Neural progenitor cell (in vitro differentiated cells): ENCODE data around the gene DROSHA. TPM values are rescaled to one million over a fixed set of nuclear protein-coding genes. Genes with fewer than 3 reads are reported as not detected.

Experiments used
- DNase-seq: peaks from one replicate; pipeline ENCODE4 v3.0.0-alpha.2; 2016; ENCODE audit warnings: low spot score
- H2AFZ ChIP-seq: fragments of 200-600 bp; sonication (generic); replicated peaks from 2 replicates; pipeline ENCODE4 v1.6.1; 2016; ENCODE audit warnings: antibody characterized with exemption
- H3F3A ChIP-seq: fragments of 200-600 bp; sonication (generic); 2 replicates; pipeline ENCODE4 v1.6.1; 2016; ENCODE audit warnings: antibody characterized with exemption, low read depth
- H3K27ac ChIP-seq: fragments of 200-600 bp; sonication (generic); 2 replicates; pipeline ENCODE4 v1.5.1; 2016; ENCODE audit warnings: mild to moderate bottlenecking
- H3K27me3 ChIP-seq: fragments of 200-600 bp; sonication (generic); 2 replicates; pipeline ENCODE4 v1.6.1; 2016; ENCODE audit warnings: mild to moderate bottlenecking, moderate library complexity
- H3K36me3 ChIP-seq: fragments of 200-600 bp; sonication (generic); 2 replicates; pipeline ENCODE4 v1.5.1; 2016
- H3K4me1 ChIP-seq: fragments of 200-600 bp; sonication (generic); 2 replicates; pipeline ENCODE4 v1.6.1; 2016; ENCODE audit warnings: mixed run types
- H3K4me2 ChIP-seq: fragments of 200-600 bp; sonication (generic); 2 replicates; pipeline ENCODE4 v1.6.1; 2016
- H3K4me3 ChIP-seq: fragments of 200-600 bp; sonication (generic); 2 replicates; pipeline ENCODE4 v1.5.1; 2016
- H3K79me2 ChIP-seq: fragments of 200-600 bp; sonication (generic); 2 replicates; pipeline ENCODE4 v1.6.1; 2016; ENCODE audit warnings: low read depth
- H3K9ac ChIP-seq: fragments of 200-600 bp; sonication (generic); 2 replicates; pipeline ENCODE4 v1.6.1; 2016
- H3K9me3 ChIP-seq: fragments of 200-600 bp; sonication (generic); 2 replicates; pipeline ENCODE4 v1.5.1; 2016; ENCODE audit warnings: low read depth
- H4K20me1 ChIP-seq: fragments of 200-600 bp; sonication (generic); 2 replicates; pipeline ENCODE4 v1.6.1; 2016; ENCODE audit warnings: low read depth
- H3K27ac Mint-ChIP-seq: 3 replicates; pipeline ENCODE4 v1.8.0; 2021; ENCODE audit warnings: mixed read lengths
- H3K27me3 Mint-ChIP-seq: 2 replicates; pipeline ENCODE4 v1.8.0; 2022; ENCODE audit warnings: low read depth, mild to moderate bottlenecking, inconsistent platforms, moderate library complexity, mixed read lengths; ENCODE audit not compliant: insufficient read depth
- H3K36me3 Mint-ChIP-seq: 3 replicates; pipeline ENCODE4 v1.8.0; 2021; ENCODE audit warnings: mixed read lengths
- H3K4me1 Mint-ChIP-seq: 3 replicates; pipeline ENCODE4 v1.8.0; 2021; ENCODE audit warnings: mixed read lengths
- H3K4me3 Mint-ChIP-seq: 3 replicates; pipeline ENCODE4 v1.8.0; 2021; ENCODE audit warnings: mild to moderate bottlenecking, moderate library complexity, mixed read lengths
- H3K9me3 Mint-ChIP-seq: 3 replicates; pipeline ENCODE4 v1.8.0; 2020; ENCODE audit warnings: mixed read lengths
- CTCF ChIP-seq: fragments of 200-600 bp; sonication (generic); IDR thresholded peaks from 2 replicates; pipeline ENCODE4 v1.5.1; 2017; ENCODE audit warnings: antibody characterized with exemption, mild to moderate bottlenecking
- EZH2 ChIP-seq: fragments of 200-600 bp; sonication (generic); IDR thresholded peaks from 2 replicates; pipeline ENCODE4 v1.6.1; 2017; ENCODE audit warnings: antibody characterized with exemption, mild to moderate bottlenecking, moderate library complexity
- EZH2phosphoT487 ChIP-seq: fragments of 200-600 bp; sonication (generic); IDR thresholded peaks from 2 replicates; pipeline ENCODE4 v1.6.1; 2017; ENCODE audit warnings: antibody characterized with exemption
- total RNA-seq: library from RNA; depleted of rRNA; stranded (reverse); fragments of >200 nt; gene quantifications from 2 replicates; pipeline ENCODE4 v1.2.3, GENCODE V29; 2015; ENCODE audit warnings: low replicate concordance

Gene DROSHA
- total RNA-seq, 1 donor from 2014 or later, result 80.3 TPM

DNA sequence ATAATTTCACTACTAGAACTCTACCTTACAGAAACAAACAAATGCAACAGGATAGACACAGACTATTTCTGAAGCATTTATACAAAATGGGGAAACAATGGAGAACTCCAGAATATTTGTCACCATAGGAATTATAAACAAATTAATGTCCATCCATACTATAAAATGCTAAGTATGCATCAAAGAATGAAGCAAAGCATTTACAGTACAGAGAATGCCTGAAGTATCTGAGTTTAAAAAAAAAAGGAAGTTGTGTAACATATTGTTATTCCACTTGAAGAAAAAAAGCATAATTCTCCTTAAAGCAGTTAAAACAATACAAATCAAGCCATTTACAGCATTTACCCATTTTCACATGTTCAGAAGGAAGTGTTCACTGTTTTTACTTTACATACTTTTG, 53.0 kb downstream of the DROSHA start:
- Histone ChIP-seq H3K9ac (no peak overlapping the region), H3K79me2 (no peaks in the 10 kb centered on the region), H3F3A (no peaks in the 10 kb centered on the region), H3K4me2 (no peak overlapping the region), H3K4me3 (no peak overlapping the region), H3K9me3 (no peaks in the 10 kb centered on the region), H2AFZ (no peak overlapping the region), H3K4me1 (no peaks in the 10 kb centered on the region), H3K36me3 (peaks cover 15% of the 10 kb centered on the region), H3K27ac (no peak overlapping the region), H4K20me1 (no peaks in the 10 kb centered on the region), H3K27me3 (no peaks in the 10 kb centered on the region)
- TF ChIP-seq EZH2 (no peak), CTCF (no peak), EZH2phosphoT487 (no peak)
- H3K36me3 Mint-ChIP-seq, result peaks cover 15% of the 10 kb centered on the region
- no peak overlapping the region for H3K27ac Mint-ChIP-seq
- no peaks in the 10 kb centered on the region for H3K27me3 Mint-ChIP-seq
- no peaks in the 10 kb centered on the region for H3K4me1 Mint-ChIP-seq
- DNase-seq, result no peak
- H3K9me3 Mint-ChIP-seq, result no peaks in the 10 kb centered on the region
- no peak overlapping the region for H3K4me3 Mint-ChIP-seq

DNA sequence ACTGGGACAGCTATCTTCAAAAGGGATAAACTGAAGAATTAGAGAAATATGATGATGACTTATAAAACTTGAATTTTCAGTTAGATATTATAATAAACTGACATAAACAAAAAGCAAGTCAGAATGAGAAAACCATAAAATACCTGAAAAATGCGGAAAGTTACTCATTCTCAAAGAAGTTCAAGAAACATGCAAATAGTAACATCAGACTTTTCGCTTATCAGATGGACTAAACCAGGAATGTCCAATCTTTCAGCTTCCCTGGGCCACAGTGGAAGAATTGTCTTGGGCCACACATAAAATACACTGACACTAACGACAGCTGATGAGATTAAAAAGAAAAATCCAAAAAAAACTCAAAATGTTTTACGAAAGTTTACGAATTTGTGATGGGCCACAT, 53.9 kb downstream of the DROSHA start:
- Mint-ChIP-seq H3K9me3 (no peaks in the 10 kb centered on the region), H3K27ac (no peak overlapping the region), H3K27me3 (no peaks in the 10 kb centered on the region), H3K36me3 (peaks cover 19% of the 10 kb centered on the region), H3K4me3 (no peak overlapping the region), H3K4me1 (no peaks in the 10 kb centered on the region)
- H3K4me3 ChIP-seq, result no peak overlapping the region
- H3K9ac ChIP-seq, result no peak overlapping the region
- no peak overlapping the region for H3K27ac ChIP-seq
- H3K36me3 ChIP-seq, result peaks cover 11% of the 10 kb centered on the region
- no peak overlapping the region for H2AFZ ChIP-seq
- no peak for DNase-seq
- no peaks in the 10 kb centered on the region for H3K27me3 ChIP-seq
- no peak overlapping the region for H3K4me2 ChIP-seq
- no peaks in the 10 kb centered on the region for H3F3A ChIP-seq
- no peaks in the 10 kb centered on the region for H4K20me1 ChIP-seq
- no peaks in the 10 kb centered on the region for H3K79me2 ChIP-seq
- TF ChIP-seq CTCF (no peak), EZH2phosphoT487 (no peak), EZH2 (no peak)
- no peaks in the 10 kb centered on the region for H3K4me1 ChIP-seq
- H3K9me3 ChIP-seq, result no peaks in the 10 kb centered on the region

DNA sequence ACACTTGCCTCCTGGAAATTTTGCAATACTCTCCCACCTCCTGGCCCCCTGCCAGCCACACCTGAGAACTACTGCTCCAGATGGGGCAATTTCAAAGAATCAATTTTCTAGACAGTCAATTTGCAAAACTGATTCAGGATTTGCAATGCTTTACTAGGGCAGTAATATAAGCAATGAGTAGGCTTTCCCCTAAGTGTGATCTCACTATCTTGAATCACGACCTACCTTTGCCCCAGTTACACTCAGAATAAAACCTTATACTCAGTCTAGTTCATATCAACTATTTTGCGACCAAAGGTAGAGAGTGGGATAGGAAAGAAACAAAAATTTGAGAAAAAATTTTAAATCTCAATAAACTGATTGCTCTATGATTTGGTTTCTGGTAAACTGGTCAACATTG, 54.4 kb downstream of the DROSHA start:
- H3K4me1 Mint-ChIP-seq, result no peaks in the 10 kb centered on the region
- no peaks in the 10 kb centered on the region for H3F3A ChIP-seq
- no peaks in the 10 kb centered on the region for H3K9me3 Mint-ChIP-seq
- no peaks in the 10 kb centered on the region for H3K9me3 ChIP-seq
- H3K9ac ChIP-seq, result no peak overlapping the region
- H3K4me3 ChIP-seq, result no peak overlapping the region
- H3K79me2 ChIP-seq, result no peaks in the 10 kb centered on the region
- H3K27ac ChIP-seq, result no peak overlapping the region
- no peak overlapping the region for H2AFZ ChIP-seq
- peaks cover 9% of the 10 kb centered on the region for H3K36me3 ChIP-seq
- no peak overlapping the region for H3K4me2 ChIP-seq
- no peaks in the 10 kb centered on the region for H3K27me3 Mint-ChIP-seq
- DNase-seq, result no peak
- no peaks in the 10 kb centered on the region for H3K4me1 ChIP-seq
- TF ChIP-seq EZH2phosphoT487, result no peak
- TF ChIP-seq CTCF, result no peak
- TF ChIP-seq EZH2, result no peak
- peaks cover 19% of the 10 kb centered on the region for H3K36me3 Mint-ChIP-seq
- H3K27me3 ChIP-seq, result no peaks in the 10 kb centered on the region
- no peak overlapping the region for H3K4me3 Mint-ChIP-seq
- H3K27ac Mint-ChIP-seq, result no peak overlapping the region
- H4K20me1 ChIP-seq, result no peaks in the 10 kb centered on the region
